Left hindlimb (tissue), 1 donor: ENCODE data around the gene SHISA7.

ENCODE experiments used
- DNase-seq: peaks from one replicate; pipeline ENCODE4 v3.0.0-alpha.2; 2018

SHISA7 gene

DNA sequence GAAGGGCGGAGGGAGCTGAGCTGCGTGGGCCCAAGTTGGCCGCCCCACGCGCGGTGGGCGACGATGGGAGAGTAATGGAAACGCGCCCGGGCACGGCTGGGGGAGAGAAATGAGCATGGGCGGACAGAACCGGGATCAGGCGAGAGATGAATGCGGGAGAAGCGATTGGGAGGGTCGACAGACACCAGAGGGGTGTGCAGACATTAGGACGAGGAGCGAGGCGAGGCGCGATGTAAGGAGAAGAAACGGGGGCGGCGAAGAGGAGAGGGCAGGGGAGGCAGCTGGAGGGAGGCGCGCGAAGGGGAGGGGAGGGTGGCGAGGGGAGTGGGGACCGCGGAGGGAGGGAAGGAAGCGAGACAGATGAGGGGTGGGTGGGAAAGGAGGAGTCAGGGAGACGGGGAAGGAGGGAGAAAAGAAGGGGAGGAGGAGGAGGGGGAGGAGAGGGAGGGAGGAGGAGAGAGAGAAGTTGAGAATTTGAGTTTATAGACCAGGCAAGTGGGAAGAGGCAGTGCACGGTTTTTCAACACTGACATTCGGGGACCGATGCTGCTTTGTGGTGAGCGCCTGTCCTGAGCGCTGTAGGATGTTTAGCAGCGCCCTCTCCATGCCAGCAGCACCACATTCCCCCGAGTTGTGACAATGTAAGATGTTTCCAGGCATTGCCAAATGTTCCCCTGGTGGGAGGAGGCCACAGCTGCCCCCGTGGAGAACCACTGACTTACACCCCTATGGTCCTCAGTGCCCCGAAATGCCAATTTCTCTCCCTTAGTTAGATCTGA is at the start of gene SHISA7:
SHISA7 (minus strand) TSS at position 256 of the 779 bp plus-strand sequence. CDS start 437 bp downstream, outside the sequence.
- no peak for DNase-seq

DNA sequence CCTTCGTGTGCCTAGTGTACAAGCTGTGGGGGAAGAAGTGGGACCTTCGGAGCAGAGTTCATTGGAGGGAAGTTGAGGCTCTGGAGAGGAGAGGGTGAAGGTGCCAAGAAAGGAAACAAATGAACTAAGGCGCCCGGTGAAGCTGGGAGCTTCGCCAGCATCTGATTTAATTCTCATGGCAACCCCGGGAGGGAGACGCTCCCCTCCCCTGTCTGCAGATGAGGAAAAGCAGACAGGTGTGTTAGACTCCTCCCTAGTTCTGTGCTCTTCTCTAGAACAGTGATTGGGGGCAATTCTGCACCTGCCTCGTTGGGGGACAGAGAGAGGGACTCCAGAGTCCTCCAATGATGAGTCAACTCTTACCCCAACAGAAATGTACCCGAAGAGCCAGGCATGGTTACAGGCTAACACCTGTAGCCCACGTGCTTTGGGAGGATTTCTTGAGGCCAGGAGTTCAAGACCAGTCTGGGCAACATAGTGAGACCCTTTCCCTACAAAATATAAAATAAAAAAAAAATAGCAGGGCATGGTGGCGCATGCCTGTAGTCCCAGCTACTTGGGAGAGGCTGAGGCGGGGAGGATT is 49.4 kb upstream of the SHISA7 start:
- DNase-seq = no peak

DNA sequence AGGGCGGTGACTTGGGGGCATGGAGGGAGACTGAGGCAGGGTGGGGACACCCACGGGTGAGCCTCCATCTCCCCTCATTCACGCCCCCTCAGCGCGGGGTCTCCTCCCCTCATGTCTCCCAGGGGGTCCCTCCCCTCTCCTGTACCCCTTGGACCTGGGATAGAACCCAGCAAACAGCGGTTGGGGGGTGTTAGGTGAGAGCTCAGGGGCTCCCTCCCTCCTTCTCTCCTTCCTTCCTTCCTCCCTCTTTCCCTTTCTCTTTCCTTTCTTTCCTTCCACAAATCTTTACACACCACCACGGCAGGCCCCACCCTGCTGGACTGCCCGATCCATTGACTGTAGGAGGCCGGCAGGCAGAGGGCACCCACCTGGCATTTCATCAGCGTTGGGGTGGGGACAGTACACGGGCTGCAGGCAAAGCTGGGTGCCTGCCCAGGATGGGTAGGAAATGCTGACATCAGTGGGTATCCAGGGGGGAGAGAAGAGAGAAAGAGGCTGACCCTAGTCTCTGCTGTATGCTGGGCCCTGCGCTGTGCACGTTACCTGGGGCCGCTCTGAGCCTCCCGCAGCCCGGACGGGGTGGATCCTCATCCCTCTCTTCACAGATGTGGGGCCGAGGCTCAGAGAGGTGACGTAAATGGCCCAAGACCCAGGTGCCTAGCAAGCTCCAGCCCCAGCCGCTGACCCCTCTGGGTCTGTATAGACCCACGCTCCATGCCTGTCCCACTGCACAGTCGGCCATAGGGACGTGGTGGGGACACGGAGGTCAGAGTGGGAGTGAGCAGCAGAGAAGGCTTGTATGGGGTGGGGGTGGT is 48.7 kb upstream of the SHISA7 start:
- peak; percentile 57 for DNase-seq

DNA sequence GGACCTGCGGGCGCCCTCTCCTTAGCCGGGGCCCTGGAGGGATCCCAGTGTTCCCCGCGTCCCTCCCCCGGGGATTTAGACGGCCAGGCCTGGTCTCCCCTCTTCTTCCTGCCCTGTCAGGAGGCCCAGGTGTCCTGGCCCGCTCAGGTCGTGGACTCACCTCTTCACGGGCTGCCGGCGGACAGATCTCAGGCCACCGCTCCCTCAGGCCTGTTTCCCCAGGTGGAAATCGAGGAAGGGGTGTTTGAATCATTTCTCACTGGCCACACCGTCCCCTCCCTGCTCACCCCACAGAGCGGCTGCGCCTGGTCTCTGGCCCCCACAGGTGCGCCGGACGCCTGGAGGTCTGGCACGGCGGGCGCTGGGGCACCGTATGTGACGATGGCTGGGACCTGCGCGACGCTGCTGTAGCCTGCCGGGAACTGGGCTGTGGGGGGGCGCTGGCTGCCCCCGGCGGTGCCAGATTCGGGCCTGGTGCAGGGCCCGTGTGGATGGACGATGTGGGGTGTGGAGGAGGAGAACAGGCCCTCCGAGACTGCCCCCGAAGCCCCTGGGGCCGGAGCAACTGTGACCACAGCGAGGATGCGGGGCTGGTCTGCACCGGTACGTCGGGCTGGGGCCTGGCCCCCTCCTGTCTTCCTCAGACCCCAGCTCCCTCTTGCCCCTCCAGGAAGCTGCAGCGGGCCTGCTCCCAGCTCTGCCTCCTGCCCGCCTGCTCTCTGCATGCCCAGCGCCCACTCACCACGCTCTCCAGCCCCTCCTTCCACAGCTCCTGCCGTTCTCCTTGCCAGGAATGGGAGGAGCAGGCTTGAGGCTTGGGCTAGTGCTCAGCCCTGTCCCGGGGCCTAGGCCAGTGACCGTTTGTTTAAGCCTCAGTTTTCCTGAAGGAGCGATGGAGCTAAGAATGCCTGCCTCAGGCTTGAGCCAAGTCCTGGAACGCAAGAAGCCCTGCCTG is 47.7 kb upstream of the SHISA7 start:
- DNase-seq = peak; percentile 66

DNA sequence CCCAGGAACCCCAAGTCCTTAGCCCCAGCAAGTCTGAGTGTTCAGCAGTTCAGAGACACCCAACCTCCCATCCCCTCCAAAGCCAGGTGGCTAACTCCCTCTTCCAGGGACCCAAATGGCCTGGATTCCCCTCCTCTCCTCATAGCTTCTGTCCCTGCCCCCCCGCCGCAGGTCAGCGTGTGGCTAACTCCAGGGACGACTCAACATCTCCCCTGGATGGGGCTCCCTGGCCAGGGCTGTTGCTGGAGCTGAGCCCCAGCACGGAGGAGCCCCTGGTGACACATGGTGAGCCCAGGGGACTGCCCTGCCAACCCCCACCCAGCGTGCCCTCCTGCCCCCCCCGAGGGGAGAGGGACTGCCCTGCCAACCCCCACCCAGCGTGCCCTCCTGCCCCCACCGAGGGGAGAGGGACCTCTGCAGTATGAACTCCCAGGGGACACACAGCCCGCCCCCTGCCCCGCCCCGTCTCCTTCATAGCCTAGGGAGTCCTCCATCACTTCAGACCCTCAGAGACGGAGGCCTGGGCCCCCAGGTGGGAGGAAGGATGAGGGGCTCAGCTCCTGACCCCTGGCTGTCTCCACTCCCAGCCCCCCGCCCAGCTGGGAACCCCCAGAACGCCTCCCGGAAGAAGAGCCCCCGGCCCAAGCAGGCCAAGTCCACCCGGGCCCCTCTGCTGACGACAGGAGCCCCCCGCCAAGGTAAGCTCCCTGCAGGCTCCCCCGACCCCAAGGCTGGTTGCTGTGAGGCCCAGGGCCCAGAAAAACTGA is 46.8 kb upstream of the SHISA7 start:
- no peak for DNase-seq

DNA sequence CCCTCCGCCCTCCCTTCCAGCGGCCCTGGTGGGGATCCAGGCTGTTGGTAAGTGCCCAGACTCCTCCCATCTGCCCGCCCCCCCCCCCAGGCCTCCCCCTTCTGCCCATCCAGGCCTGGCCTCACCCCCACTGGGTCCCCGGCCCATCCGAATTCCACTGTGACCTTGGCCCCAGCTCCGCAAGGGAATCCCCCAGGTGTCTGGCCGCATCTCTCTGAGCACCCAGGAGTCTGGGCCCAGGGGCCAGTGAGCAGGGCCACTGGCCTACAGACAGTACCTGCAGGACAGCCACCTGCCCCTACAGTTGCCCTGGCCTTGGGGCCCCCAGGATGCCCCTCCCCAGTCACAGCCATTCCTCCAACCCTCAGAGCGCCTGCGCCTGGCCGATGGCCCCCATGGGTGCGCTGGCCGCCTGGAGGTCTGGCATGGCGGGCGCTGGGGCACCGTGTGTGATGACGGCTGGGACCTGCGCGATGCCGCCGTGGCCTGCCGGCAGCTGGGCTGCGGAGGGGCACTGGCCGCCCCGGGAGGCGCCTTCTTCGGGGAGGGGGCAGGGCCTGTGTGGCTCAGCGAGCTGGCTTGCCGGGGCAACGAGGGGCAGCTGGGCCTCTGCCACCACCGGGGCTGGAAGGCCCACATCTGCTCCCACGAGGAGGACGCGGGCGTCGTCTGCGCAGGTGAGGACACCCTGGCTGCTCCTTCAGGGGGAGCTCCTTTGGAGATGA is 46.0 kb upstream of the SHISA7 start:
- peak; percentile 84 for DNase-seq

DNA sequence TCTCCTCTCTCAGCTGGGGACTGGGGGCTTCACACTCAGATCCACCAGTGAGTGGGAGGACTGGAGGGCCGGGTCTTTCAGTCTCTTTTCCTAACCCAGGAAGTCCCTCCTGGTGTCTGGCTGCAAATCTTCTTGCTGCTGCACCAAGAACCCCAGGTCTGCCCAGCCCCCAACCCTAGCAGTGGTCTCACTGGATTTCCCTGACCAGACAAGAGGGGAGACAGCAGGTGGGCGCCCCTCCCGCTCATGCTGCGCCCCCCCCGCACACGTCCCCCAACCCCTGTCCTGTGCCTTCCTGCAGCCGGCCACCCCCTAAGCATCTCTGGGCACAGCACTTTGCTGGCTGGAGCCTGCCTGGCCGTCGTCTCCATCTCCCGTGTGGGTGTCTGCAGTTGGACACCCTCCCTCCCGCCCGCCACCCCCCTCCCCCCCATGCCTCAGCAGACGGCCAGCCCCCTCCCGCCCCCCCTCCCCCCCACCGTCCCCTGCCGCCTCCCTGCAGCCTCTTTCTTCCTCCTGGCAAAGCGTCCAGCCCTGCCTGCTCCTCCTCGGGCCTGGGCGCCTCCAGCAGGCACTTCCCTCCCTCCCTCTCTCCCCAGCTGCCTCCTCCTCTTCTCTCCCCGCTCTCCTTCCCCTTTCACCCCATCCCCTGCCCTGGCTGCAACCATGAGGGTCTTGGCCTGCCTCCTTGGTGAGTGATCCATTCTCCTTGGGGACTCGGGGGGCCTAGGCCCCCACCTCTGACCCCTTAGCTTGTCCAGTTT is 45.0 kb upstream of the SHISA7 start, which contains the start of gene SSC5D:
SSC5D (plus strand) TSS at position 513 of the 764 bp plus-strand sequence; CDS start at position 667, 154 bp downstream.
- peak; percentile 86 for DNase-seq

DNA sequence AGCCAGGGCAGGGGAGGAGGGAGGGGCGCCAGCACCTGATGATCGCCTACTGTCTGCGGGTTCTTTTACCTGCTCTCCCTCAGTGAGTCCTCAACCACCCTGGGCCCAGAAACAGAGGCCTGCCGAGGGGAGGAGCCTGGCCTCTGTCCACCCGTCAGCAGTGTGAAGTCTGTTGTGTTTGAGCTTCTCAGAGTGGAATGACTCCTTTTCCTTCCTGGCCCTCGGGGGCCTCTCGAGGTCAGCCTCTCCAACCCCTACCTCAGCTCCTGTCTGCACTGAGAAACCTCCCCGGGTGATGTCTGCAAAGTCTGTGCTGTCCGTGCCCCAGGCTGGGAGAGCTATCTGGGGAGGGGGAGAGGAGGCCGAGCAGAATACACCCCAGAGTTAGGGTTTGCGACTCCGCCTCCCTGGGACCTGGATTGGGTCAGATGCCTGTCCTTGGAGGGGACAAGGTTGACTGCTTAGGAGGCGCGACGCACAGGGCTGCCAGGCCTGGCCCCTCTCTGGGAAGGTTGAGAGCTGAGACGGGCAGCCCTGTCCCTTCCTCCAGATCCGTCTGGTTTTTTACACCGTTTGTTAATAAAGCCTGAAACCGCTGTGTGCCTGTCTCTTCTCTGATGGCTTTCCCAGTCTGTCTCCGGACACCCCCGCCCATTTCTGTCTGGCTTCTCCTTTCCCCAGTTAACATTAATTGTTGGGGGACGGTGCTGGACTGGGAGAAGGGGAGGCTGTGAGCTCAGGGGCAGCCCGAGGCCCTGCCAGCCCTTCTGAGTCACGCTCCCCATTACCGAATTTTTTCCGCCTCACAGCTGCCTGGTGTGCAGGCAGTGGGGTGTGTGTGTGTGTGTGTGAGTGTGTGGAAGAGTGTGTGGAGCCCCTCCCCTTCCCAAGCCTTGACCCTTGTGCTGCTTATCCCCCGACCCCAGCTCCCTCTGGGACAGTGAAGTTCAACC is 44.1 kb upstream of the SHISA7 start:
- DNase-seq = peak; percentile 96

DNA sequence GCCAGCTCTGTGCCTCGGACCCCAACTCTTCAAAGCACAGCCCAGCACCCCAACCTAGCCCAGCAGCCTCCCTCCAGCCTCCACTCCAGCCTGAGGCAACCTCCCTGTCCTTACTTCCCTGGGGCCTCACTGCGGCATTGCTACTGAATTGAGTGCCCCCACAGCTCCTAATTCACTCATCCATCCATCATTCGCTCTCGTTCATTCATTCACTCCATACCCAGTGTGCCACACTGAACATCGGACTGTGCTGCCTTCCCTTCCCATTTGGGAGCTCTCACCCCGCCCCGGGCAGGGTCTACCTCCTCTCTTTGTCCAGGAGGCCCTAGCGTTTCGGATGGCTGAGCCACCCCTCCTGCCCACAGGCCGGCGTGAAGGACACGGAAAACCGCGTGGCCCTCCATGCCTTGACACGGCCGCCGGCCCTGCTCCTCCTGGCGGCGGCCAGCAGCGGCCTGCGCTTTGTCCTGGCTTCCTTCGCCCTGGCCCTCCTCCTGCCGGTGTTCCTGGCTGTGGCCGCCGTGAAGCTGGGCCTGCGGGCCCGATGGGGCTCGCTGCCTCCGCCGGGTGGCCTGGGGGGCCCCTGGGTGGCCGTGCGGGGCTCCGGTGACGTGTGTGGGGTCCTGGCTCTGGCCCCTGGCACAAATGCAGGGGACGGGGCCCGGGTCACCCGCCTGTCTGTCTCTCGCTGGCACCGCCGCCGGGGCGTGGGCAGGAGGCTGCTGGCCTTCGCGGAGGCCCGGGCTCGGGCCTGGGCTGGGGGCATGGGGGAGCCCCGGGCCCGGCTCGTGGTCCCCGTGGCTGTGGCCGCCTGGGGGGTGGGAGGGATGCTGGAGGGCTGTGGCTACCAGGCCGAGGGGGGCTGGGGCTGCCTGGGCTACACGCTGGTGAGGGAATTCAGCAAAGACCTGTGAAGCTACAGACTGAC is 43.2 kb upstream of the SHISA7 start:
- DNase-seq = no peak

DNA sequence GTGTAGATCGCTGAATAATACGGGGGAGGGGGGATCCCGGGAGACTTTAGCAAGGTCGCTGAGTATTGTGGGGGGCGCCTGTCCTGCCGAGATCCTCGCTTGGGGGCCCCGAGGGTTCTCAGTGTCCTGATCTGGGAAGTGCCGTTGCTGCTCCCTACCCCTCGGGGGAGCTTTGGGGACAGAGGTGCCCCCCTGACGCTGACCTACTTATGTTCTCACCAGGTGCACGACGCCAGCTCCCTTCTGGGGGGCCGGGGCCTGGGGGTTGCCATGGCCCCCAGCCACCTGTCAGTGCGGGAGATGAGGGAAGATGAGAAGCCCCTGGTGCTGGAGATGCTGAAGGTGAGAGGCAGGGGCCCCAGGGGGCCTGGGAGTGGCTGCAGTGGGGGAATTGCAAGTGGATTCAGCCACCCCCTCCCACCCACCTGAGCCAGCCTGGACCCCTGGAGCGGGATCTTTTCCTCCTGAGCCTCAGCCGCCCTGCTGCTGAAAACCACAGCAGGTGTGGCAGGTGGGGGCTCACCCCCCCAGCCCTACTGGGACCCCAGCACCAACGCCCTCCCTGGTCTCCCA is 42.4 kb upstream of the SHISA7 start:
- no peak for DNase-seq

DNA sequence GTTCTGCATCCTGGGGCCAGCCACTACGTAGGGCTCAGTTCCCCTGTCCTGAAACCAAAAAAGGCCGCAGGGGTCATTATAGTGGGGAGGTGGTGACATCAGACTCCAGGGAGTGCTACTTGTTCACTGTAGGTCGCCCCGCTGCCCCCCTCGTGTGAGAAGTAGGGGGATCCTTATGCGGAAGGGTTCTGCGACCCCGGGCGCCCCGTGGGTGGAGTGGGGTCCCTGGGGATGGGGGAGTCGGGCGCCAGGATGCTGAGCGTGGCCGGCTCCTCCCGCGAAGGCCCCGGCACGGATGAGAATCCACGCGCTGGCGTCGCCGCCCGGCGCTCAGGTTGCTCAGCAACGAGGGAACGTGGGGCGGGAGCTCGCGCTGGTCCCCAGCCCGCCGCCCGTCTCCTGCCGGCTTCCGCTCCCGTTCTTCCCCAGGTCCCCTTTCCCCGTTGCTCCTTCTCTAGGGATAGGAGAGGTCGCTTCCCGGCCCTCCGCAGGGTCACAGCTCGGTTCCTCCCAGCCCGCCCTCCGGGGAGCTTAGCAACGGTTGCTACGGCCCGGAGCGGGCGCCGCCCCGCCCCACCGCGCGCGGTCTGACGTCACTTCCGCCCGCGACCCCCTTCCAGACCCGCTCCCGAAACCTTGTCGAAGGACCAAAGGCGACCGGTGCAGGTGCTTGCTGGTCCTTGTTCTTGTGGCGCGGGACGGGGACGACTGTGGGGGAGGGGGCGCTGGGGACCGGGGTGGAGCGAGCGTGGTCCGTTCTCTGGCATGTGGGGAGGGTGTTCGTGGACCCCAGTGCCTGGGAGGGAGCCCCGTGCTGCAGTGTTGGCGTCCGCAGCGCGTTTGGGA is 41.7 kb upstream of the SHISA7 start, which contains the start of gene NAT14:
NAT14 (plus strand) TSS at position 596 of the 846 bp plus-strand sequence. CDS start 521 bp downstream, outside the sequence.
- peak; percentile 87 for DNase-seq

DNA sequence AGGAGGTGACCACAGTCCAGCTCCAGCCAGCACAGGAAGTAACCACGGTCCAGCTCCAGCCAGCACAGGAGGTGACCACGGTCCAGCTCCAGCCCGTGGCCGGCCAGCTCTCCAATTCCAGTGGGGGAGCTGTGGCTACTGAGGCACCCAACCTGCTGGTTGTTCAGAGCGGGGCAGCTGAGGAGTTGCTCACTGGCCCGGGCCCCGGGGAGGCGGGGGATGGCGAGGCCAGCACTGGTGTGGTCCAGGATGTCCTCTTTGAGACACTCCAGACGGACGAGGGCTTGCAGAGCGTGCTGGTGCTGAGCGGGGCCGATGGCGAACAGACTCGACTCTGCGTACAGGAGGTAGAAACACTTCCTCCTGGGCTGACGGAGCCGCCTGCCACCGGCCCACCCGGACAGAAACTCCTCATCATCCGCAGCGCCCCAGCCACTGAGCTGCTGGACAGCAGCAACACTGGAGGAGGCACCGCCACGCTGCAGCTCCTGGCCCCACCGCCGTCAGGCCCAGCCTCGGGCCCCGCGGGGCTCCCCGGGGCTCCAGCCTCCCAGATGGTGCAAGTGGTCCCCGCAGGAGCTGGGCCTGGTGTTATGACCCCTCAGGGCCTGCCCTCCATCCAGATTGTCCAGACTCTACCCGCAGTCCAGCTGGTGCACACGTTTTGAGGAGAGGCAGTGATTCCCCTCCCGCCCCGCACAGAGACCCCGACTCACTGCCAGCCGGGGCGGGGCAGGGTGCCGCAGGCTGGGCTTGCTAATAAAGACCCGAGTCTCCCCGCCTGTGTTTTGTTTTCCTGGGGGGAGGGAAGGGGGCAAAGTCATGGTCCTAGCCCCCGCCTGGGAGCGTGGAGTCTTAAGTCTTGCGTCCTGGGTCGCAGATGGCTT is 40.8 kb upstream of the SHISA7 start:
- peak; percentile 40 for DNase-seq

DNA sequence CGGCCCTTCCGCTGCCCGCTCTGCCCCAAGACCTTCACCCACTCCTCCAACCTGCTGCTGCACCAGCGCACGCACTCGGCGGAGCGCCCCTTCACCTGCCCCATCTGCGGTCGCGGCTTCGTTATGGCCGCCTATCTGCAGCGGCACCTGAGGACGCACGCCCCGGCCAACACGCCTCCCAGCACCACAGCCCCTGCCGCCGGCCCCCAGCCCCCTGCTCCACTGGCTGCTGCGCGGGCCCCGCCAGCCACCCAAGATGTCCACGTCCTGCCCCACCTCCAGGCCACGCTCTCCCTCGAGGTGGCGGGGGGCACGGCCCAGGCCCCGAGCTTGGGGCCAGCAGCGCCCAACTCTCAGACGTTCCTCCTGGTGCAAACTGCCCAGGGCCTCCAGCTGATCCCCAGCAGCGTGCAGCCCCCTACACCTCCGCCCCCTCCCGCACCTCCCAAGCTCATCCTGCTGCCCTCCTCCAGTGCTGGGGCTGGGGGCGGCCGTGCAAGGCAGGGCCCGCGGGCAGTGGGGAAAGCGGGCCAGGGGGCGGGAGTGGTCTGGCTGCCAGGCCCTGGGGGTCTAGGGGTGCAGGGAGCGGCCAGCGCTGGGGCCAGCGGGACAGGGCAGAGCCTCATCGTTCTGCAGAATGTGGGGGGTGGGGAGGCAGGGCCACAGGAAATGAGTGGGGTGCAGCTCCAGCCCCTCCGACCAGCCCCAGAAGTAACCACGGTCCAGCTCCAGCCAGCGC is 40.0 kb upstream of the SHISA7 start:
- peak; percentile 45 for DNase-seq
